Effector memory CD8-positive, alpha-beta T cell (primary cell): ENCODE measurements around the gene CRBN.

ENCODE experiments used
- ATAC-seq: fragments of 150-1000 bp; cut with Tn5 transposase; replicated peaks from 2 replicates; pipeline ENCODE4 v1.10.0; 2021; ENCODE audit warnings: mild to moderate bottlenecking, moderate library complexity
- DNase-seq, 3 experiments: peaks; one replicate each; pipeline ENCODE4 v3.0.0; 2021
- H3K27ac Mint-ChIP-seq, 2 donors: one replicate each; pipeline ENCODE4 v1.8.0; 2022; ENCODE audit warnings: mild to moderate bottlenecking in 2 of 2, mixed read lengths in 2 of 2, moderate library complexity in 2 of 2
- H3K27me3 Mint-ChIP-seq, 2 donors: one replicate each; pipeline ENCODE4 v1.8.0; 2022; ENCODE audit warnings: mixed read lengths in 2 of 2
- H3K36me3 Mint-ChIP-seq: one replicate; pipeline ENCODE4 v1.8.0; 2022; ENCODE audit warnings: mild to moderate bottlenecking, moderate library complexity, mixed read lengths; ENCODE audit not compliant: insufficient read depth
- H3K4me1 Mint-ChIP-seq, 2 donors: one replicate each; pipeline ENCODE4 v1.8.0; 2022; ENCODE audit warnings: low read depth in 2 of 2, mixed read lengths in 2 of 2
- H3K4me3 Mint-ChIP-seq, 2 donors: one replicate each; pipeline ENCODE4 v1.8.0; 2022; ENCODE audit warnings: mild to moderate bottlenecking in 2 of 2, mixed read lengths in 2 of 2, moderate library complexity in 2 of 2
- H3K9me3 Mint-ChIP-seq, 2 donors: one replicate each; pipeline ENCODE4 v1.8.0; 2022; ENCODE audit warnings: mixed read lengths in 2 of 2

CRBN gene

GRCh38 chr3:3154879-3155610 lies 24.4 kb downstream of the CRBN start:
- Mint-ChIP-seq H3K36me3 (peaks cover 75% of the 10 kb centered on the region), H3K4me3 (no peak overlapping the region), H3K4me1 (peaks cover 20 to 29% of the 10 kb centered on the region in 2 donors), H3K9me3 (no peaks in the 10 kb centered on the region), H3K27ac (peak overlapping the region; percentile 56 to 63), H3K27me3 (no peaks in the 10 kb centered on the region)
- ATAC-seq (no peak), DNase-seq (no peak)

- Mint-ChIP-seq H3K9me3 (no peaks in the 10 kb centered on the region), H3K27me3 (no peaks in the 10 kb centered on the region), H3K4me1 (peaks cover 11 to 24% of the 10 kb centered on the region in 2 donors), H3K36me3 (peaks cover 71% of the 10 kb centered on the region), H3K4me3 (no peak overlapping the region), H3K27ac (peak overlapping the region in 1 of 2 donors; percentile 25)
- no peak for DNase-seq
- ATAC-seq = no peak
These were observed 28.0 kb downstream of the CRBN start for GRCh38 chr3:3151513-3151912.

GRCh38 chr3:3149560-3149959 lies 29.9 kb downstream of the CRBN start:
- H3K27ac Mint-ChIP-seq = peak overlapping the region; percentile 62 to 85
- H3K9me3 Mint-ChIP-seq = no peaks in the 10 kb centered on the region
- no peak for ATAC-seq
- DNase-seq = no peak
- peaks cover 2 to 21% of the 10 kb centered on the region in 2 donors for H3K4me1 Mint-ChIP-seq
- H3K27me3 Mint-ChIP-seq = no peaks in the 10 kb centered on the region
- peaks cover 71% of the 10 kb centered on the region for H3K36me3 Mint-ChIP-seq
- H3K4me3 Mint-ChIP-seq = no peak overlapping the region

- Mint-ChIP-seq H3K36me3 (peaks cover 78% of the 10 kb centered on the region), H3K4me1 (peaks cover 4 to 26% of the 10 kb centered on the region in 2 donors), H3K27ac (peak overlapping the region in 1 of 2 donors; percentile 74), H3K4me3 (no peak overlapping the region), H3K27me3 (no peaks in the 10 kb centered on the region), H3K9me3 (no peaks in the 10 kb centered on the region)
- DNase-seq (no peak), ATAC-seq (no peak)
These were observed 33.7 kb downstream of the CRBN start for GRCh38 chr3:3145831-3146230.

DNA sequence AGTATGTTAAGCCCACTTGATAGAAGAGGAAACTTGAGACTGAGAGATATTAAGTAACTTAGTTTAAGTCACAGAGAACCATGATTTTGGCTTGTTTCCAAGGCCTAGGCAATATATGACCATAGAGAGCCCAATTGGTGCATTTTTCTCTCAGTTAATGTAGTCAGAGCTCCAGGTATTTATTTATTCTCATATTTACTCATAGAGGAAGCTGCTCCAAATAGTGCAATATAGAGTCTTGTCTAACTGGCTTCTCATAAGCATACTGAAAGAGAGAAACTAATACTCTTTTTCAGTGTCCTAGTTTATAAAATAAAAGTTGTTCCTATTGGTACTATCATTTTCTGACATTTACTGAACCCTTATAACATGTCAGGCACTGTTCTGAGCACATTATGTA lies 37.6 kb downstream of the CRBN start:
- H3K27ac Mint-ChIP-seq = peak overlapping the region in 1 of 2 donors; percentile 22
- peaks cover 8 to 22% of the 10 kb centered on the region in 2 donors for H3K4me1 Mint-ChIP-seq
- H3K36me3 Mint-ChIP-seq = peaks cover 94% of the 10 kb centered on the region
- no peaks in the 10 kb centered on the region for H3K27me3 Mint-ChIP-seq
- no peaks in the 10 kb centered on the region for H3K9me3 Mint-ChIP-seq
- H3K4me3 Mint-ChIP-seq = no peak overlapping the region
- ATAC-seq = no peak
- no peak for DNase-seq

GRCh38 chr3:3137526-3137925 lies 42.0 kb downstream of the CRBN start:
- Mint-ChIP-seq H3K27ac (peak overlapping the region; percentile 14 to 74), H3K36me3 (peaks cover 64% of the 10 kb centered on the region), H3K4me1 (peaks cover 22 to 45% of the 10 kb centered on the region in 2 donors), H3K9me3 (no peaks in the 10 kb centered on the region), H3K4me3 (no peak overlapping the region), H3K27me3 (no peaks in the 10 kb centered on the region)
- DNase-seq (no peak), ATAC-seq (no peak)

GRCh38 chr3:3134750-3135448 lies 44.6 kb downstream of the CRBN start:
- peaks cover 48% of the 10 kb centered on the region for H3K36me3 Mint-ChIP-seq

GRCh38 chr3:3133500-3133899 lies 46.0 kb downstream of the CRBN start:
- H3K9me3 Mint-ChIP-seq = no peaks in the 10 kb centered on the region
- ATAC-seq = no peak
- peaks cover 44% of the 10 kb centered on the region for H3K36me3 Mint-ChIP-seq
- DNase-seq = no peak
- H3K4me3 Mint-ChIP-seq = no peak overlapping the region
- H3K4me1 Mint-ChIP-seq = peaks cover 24 to 53% of the 10 kb centered on the region in 2 donors
- H3K27me3 Mint-ChIP-seq = no peaks in the 10 kb centered on the region
- peak overlapping the region; percentile 62 to 74 for H3K27ac Mint-ChIP-seq

More at GRCh38 chr3:3134750-3135448, 44.6 kb downstream of the CRBN start:
- Mint-ChIP-seq H3K4me1 (peaks cover 19 to 48% of the 10 kb centered on the region in 2 donors), H3K27ac (peak overlapping the region; percentile 14 to 74), H3K9me3 (no peaks in the 10 kb centered on the region), H3K4me3 (no peak overlapping the region), H3K27me3 (no peaks in the 10 kb centered on the region)
- peak; percentile 69 for ATAC-seq
- DNase-seq = no peak

- H3K4me3 Mint-ChIP-seq = peak overlapping the region; percentile 97 to 100
- no peaks in the 10 kb centered on the region for H3K27me3 Mint-ChIP-seq
- peaks cover 50% of the 10 kb centered on the region for H3K36me3 Mint-ChIP-seq
- DNase-seq = no peak
- peaks cover 35 to 57% of the 10 kb centered on the region in 2 donors for H3K4me1 Mint-ChIP-seq
- H3K27ac Mint-ChIP-seq = peak overlapping the region; percentile 99 to 100
- no peak for ATAC-seq
- no peaks in the 10 kb centered on the region for H3K9me3 Mint-ChIP-seq
These were observed 49.9 kb downstream of the CRBN start for GRCh38 chr3:3129579-3129978.

- DNase-seq (peak; percentile 41 to 58 (median 45)), ATAC-seq (peak; percentile 45)
- Mint-ChIP-seq H3K9me3 (no peaks in the 10 kb centered on the region), H3K36me3 (peaks cover 47% of the 10 kb centered on the region), H3K4me1 (peaks cover 32 to 37% of the 10 kb centered on the region in 2 donors), H3K4me3 (peak overlapping the region; percentile 97 to 100), H3K27me3 (no peaks in the 10 kb centered on the region), H3K27ac (peak overlapping the region; percentile 99 to 100)
These were observed 52.0 kb downstream of the CRBN start for GRCh38 chr3:3127432-3128010.

GRCh38 chr3:3126477-3127431 lies 52.7 kb downstream of the CRBN start, which contains the start of gene TRNT1:
Gene TRNT1 (plus strand): TSS chr3:3126940. CDS start chr3:3129041, 2,101 bp downstream.
- peak; percentile 82 for ATAC-seq
- Mint-ChIP-seq H3K4me1 (peaks cover 32 to 37% of the 10 kb centered on the region in 2 donors), H3K27me3 (no peaks in the 10 kb centered on the region), H3K27ac (peak within 1 kb of the TSS; percentile 99 to 100), H3K4me3 (peak within 1 kb of the TSS; percentile 97 to 100), H3K36me3 (peaks cover 47% of the 10 kb centered on the region), H3K9me3 (no peaks in the 10 kb centered on the region)
- peak; percentile 94 to 96 (median 96) for DNase-seq

- ATAC-seq (no peak), DNase-seq (no peak)
- Mint-ChIP-seq H3K27me3 (no peaks in the 10 kb centered on the region), H3K27ac (peak overlapping the region; percentile 99 to 100), H3K36me3 (peaks cover 44% of the 10 kb centered on the region), H3K9me3 (no peaks in the 10 kb centered on the region), H3K4me3 (peak overlapping the region; percentile 97 to 100), H3K4me1 (peaks cover 32 to 37% of the 10 kb centered on the region in 2 donors)
These were observed 53.5 kb downstream of the CRBN start for GRCh38 chr3:3125977-3126376.
